CD4-positive, alpha-beta T cell treated with Interleukin-12 subunit alpha and Interleukin-12 subunit beta, for 1 hour (primary cell): ENCODE results near the gene MTA2.

Source experiments
- DNase-seq: peaks from one replicate; pipeline ENCODE4 v3.0.0-alpha.2; 2020

Gene MTA2

GRCh38 chr11:62612366-62613290 lies 11.0 kb upstream of the MTA2 start, which contains the start of the genes EML3 and ROM1:
EML3 (minus strand) TSS chr11:62612775; CDS start chr11:62612457, 318 bp downstream.
ROM1 (plus strand) TSS chr11:62613257; CDS start chr11:62613282, 25 bp downstream.
- peak; percentile 93 for DNase-seq

GRCh38 chr11:62611705-62612365 lies 10.2 kb upstream of the MTA2 start:
- DNase-seq: no peak

GRCh38 chr11:62610814-62611704 lies 9.4 kb upstream of the MTA2 start:
- DNase-seq: no peak

GRCh38 chr11:62610403-62610802 lies 8.7 kb upstream of the MTA2 start:
- no peak for DNase-seq

GRCh38 chr11:62608776-62609175 lies 7.1 kb upstream of the MTA2 start:
- DNase-seq: no peak

- DNase-seq: no peak
Measured at GRCh38 chr11:62607714-62608113, 6.0 kb upstream of the MTA2 start.

- DNase-seq: no peak
Measured at GRCh38 chr11:62605902-62606301, 4.2 kb upstream of the MTA2 start.

- no peak for DNase-seq
Measured at GRCh38 chr11:62605467-62605866, 3.8 kb upstream of the MTA2 start.

- no peak for DNase-seq
Measured at GRCh38 chr11:62604460-62605120, 2.9 kb upstream of the MTA2 start.

GRCh38 chr11:62603776-62604299 lies 2.2 kb upstream of the MTA2 start:
- DNase-seq: no peak

GRCh38 chr11:62603072-62603408 lies 1.4 kb upstream of the MTA2 start:
- DNase-seq: no peak

GRCh38 chr11:62602141-62603071 lies 741 bp upstream of the MTA2 start:
- DNase-seq: peak; percentile 49

GRCh38 chr11:62601122-62601371 lies 618 bp downstream of the MTA2 start:
- DNase-seq: peak; percentile 55

GRCh38 chr11:62600367-62601121 lies 1.1 kb downstream of the MTA2 start:
- no peak for DNase-seq

GRCh38 chr11:62599901-62600300 lies 1.8 kb downstream of the MTA2 start:
- DNase-seq: peak; percentile 50

GRCh38 chr11:62599069-62599696 lies 2.5 kb downstream of the MTA2 start:
- peak; percentile 99 for DNase-seq

- DNase-seq: no peak
Measured at GRCh38 chr11:62595124-62595523, 6.5 kb downstream of the MTA2 start.

- DNase-seq: peak; percentile 83
Measured at GRCh38 chr11:62593434-62594044, 8.1 kb downstream of the MTA2 start.

- no peak for DNase-seq
Measured at GRCh38 chr11:62592989-62593421, 8.7 kb downstream of the MTA2 start.
